Measurements from ENCODE around the gene ABHD5.

The ABHD5 gene

DNA sequence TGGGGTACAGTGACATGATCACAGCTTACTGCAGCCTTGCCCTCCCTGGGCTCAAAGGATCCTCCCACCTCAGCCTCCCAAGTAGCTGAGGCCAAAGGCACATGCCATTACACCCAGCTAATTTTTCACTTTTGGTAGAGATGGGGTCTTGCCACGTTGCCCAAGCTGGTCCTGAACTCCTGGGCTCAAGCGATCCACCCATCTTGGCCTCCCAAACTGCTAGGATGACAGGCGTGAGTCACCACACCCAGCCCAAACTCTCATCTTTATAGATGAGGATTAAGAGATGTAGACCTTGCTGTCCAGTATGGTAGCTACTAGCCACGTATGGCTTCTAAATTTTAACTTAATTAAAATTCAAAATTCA lies 4.4 kb upstream of the ABHD5 start:
- no peak for DNase-seq (ENCODE audit: low read depth)

DNA sequence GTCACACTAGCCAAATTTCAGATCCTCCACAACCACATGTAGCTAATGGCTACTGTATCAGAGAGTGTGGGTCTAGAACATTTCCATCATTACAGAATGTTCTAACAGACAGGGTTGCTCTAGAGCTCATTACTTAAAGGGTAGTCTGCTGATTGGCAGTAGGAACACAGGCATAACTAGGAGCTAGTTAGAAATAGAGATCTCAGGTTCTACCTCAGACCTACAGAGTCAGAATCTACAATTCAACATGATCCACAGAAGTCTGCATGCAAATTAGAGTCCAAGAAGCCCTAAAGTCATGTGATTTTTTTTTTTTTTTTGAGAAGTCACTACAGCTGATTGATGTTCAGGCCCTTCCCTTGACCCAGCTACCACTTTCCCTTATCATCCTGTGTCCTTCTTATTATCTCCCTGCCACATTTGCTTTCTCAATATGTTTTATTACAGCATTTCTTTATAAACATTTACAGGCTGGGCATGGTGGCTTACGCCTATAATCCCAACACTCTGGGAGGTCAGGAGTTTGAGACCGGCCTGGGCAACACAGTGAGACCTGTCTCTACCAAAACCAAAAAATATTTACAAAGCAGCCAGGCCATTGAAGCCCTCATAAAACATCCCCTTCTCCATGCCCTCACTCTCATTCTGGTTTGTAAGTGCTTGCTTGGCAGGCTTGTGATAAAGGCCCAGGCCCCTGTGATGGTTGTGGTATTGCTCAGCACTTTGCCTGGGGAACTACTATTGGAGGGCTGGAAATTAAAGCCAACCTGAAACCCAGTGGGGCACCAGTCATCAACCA lies 3.8 kb upstream of the ABHD5 start:
- no peak for DNase-seq (ENCODE audit: low read depth)

DNA sequence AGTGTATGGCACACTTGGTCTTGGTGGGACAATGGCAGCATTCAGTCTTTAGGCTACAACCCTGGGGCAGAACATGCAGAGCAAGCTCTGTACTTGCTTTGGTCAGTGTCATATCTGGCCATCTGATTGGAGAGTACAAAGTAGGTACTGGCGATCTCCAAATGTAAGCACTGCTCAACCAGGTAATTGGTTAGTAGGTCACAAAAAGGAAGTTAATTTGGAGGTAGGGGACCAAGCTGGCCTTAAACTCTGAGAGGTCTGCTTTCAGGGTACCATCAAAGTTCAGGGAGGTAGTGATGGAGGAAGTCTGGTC lies 3.3 kb upstream of the ABHD5 start:
- no peak for DNase-seq (ENCODE audit: low read depth)

DNA sequence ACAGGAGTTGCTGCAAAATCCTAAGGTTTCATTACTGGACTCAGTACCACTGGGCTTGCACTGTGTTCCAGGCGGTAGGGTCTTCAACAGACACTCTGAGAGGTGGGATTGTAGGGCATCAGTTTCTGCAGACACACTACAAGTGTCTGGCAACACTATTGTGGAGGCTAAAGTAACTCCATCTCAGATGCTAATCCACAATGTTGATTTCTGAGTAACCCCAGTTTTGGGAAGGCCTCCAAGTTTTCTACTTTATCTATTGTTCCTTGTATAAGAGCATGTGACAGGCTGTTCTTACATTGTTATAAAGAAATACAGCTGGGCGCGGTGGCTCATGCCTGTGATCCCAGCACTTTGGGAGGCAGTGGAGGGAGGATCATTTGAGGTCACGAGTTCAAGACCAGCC lies 2.5 kb upstream of the ABHD5 start:
- no peak for DNase-seq (ENCODE audit: low read depth)

DNA sequence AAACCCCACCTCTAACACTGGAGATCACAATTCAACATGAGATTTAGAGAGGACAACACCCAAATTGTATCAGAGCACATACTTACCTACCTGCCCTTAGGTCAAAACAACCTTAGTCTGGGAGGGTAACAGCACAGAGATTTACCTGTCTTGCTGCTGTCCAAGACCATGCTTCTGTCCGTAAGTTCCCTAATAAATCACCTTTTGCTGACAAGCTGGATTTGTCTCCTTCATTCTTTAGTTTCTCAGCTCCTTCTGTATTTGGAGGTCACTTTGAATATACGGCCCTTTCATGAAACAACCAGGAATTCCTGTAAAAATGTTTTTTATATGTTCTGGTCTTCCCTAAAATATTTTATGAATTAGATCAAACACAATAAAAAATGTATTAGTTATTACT lies 1.6 kb upstream of the ABHD5 start:
- DNase-seq (ENCODE audit: low read depth): no peak

DNA sequence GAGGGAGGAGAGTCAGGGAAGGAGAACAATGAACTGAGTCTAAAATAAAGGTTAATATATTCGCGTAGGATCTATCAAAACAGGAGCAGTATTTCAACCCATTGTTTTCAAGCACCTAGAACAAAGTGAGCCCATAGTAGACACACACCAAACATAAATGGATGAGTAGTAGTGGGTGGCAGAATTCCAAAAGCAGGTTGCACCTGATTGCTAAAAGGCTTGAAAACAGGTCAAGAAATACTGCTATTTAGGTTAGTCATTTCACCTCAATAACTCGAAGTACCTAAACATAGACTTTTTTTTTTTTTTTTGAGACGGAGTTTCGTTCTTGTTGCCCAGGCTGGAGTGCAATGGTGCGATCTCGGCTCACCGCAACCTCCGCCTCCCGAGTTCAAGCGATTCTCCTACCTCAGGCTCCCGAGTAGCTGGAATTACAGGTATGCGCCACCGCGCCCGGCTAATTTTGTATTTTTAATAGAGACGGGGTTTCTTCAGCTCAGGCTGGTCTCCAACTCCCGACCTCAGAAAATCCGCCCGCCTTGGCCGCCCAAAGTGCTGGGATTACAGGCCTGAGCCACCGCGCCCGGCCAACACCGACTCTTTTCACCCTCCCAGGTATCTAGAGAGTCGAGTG lies 855 bp upstream of the ABHD5 start:
- no peak for DNase-seq (ENCODE audit: low read depth)

DNA sequence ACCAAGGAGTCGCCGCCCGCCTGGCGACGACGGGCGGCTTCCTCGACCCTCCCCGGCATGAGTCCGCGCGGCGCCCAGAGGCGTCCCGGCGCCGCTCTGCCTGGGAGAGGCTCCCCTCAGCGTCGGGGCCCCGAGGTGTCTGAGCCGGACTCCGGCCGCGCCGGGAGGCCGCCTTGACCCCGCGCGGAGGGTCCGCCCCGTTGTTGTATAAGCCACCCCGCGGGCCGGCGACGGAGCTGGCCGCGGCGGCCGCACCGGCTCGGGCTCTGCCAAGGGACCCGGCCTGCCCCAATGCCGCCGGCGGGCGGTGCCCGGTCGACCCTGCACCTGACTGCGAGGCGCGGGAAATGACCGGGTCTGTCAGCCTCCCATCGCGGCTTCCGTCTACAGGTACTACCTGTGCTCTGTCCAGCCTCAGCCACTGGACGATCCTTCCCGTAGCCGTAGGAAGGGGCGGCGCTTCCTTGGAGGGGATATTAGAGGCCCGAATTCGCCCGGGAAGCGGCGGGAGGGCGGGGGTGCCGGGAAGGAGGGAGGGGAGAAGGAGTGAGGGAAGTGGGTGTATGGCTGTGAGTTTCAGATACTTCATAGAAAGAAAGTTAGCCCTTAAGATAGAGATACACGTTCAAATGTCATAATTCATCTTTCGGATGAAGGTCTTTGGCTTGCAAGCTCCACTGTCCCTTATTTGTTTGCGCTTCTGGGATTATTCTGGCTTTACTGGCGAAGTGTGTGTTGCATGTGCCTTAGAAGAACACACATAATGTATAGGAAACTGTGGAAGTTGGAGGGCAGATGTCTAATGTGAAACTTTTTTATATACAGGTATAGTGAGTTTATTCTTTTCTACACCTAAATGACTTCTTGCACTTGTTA lies 620 bp downstream of the ABHD5 start:
- DNase-seq (ENCODE audit: low read depth): no peak

DNA sequence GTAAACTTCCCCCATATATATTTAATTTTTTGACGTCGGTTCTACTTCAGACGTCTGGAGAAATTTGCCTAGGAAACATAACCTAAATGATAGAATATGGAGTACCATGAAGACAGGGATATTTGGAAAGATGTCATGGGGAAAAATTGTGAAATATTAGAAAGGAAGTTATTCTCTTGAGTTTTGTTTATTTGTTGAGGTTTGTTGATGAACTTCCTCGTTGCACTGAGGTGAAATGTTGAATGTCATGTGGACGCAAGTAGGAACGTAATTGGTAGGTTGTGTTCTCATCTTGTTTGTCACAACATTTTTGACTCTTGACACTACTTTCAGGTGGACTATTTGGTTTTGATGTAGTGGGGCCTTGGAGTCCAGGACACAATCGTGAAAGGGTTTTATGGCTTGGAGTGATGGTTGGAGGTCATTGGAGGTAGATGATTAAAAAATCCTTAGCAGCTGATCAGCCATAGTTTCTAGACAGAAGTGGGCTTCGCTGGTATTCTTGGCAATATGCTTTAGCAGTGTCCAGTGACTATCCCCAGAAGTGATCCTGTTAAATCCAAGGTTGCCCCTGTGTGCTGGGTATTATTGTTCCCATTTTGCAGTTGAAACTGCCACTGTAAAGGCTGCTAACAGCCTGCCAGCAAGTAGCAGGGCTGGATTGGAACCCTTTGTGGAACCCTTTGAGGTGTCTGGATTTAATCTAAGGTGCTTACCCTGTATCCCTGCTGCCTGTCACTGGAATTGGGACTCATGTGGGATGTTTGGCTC lies 1.5 kb downstream of the ABHD5 start:
- DNase-seq (ENCODE audit: low read depth): no peak

DNA sequence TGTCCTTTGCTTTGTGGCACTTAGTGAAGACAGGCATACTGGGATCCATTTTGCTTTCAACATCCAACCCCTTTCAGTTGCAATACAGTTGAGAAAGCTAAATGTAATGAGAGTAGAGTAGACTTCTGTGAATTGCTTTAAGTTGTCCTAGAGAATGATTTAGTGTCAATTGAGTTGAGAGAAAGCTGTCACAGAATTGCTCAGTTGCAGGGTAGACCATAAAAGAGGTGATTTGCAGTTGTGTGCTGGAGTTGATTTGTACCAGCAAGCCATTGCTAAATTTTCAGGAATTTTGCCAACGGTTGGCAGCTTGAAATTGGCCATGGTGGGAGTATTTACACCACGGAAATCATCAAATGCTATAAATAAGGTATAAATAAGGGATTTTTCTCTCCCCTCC lies 2.2 kb downstream of the ABHD5 start:
- DNase-seq (ENCODE audit: low read depth): no peak

DNA sequence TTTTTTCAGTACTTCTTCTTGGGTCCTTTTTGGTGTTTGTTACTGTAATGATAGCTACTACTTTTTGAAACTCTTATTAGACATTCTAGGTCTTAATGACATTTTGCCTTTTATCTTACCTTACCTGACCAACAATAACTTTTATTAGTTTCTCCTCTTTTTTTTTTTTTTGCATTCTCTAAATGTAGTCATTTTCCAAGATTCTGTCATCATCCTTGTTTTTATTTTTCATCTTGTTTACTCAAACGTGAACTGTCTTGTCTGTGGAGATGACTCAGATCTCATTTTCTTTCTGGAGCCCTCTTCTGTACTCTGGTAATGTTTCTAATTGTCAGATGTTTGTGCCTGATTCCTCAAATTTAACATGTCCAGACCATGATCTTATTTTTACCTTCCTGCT lies 2.9 kb downstream of the ABHD5 start:
- no peak for DNase-seq (ENCODE audit: low read depth)

DNA sequence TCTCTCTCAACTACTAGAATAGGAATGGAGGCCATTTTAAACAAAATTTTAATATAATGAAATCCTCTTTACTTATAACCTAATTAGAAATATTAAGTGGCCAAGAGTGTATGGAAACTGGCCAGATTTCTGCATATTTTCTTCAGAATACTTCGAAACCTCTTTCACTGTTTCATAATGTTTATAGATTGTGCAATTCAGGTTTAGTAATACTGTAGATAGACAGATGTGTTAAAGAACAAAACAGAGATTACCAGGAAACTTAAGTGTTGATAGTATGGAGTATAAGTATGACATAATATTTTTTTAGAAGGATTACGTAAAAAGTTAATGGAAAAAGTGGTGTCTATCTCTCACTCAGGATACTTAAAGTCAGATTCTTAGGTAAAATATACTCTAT lies 4.7 kb downstream of the ABHD5 start:
- DNase-seq (ENCODE audit: low read depth): no peak

DNA sequence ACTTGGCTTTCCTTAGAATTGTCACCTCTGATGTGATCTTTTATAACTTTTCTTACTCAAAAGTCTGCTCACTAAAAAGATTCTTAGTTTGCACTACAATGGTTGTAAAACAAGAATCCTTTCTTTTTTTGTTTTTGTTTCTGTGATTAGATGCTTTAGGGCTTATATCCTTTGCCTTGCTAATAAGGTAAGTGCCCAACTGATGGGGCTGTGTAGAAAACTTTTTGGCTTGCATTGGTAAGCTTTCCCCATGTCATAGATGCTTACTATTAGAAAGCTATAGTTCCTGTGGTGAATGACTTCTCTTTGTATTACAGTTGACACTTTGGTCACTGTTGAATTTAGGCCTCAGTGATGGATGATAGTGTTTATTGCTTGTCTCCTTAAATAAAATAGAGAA lies 5.1 kb downstream of the ABHD5 start:
- no peak for DNase-seq (ENCODE audit: low read depth)

DNA sequence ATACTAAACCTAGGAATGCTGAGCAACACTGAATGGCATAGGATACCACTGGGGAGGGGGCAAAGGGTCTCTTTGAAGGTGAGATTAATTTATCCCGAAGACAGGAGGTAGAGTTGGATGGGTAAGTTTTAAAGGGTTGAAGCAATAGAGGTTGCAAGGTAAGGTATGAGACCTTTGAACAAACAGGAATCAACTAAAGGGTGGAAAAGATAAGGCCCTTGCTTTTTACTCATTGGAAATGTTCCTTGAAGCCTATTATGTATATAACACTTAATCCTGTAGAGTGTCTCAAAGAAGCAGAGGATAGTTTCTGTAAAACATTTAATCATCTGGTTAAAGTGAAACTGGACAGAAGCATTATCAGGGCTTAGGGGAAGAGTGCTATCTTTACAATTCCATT lies 5.7 kb downstream of the ABHD5 start:
- DNase-seq (ENCODE audit: low read depth): no peak

DNA sequence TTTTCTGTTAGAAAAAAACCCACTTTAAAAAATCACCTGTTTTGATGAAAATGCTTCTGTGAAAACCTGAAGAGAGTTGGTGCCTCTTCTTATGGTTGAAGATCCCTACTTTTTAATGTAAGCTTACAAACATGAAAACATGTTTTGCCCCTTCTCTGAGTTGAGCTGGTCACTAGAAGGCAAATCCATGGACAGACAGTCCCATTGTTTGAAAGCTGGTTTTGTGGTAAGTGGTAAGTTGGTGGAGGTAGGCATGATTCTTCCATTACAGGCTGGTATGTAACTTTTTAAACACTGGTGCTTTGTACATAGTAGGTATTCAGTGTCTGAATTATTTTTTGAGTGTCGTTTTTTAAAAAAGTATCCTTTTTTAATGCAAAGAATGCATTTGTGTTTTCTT lies 6.1 kb downstream of the ABHD5 start:
- no peak for DNase-seq (ENCODE audit: low read depth)

DNA sequence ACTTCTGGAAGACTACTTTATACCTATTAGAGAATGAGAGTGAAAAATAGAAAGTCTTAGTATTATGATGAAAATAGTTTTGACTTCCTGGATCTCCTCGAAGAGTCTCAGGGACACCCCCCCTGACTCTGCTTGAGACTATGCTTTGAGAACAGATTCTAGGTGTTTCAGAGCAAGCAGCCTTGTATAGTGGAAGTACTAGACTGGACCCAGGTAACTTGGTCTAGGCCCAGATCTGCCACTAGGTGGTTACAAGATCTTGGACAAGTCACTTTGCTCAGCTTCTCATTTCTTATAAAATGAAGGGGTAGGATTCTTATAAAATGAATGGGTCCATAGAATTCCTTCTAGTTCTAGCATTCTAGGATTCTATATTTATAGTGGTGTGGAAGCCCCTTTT lies 9.1 kb downstream of the ABHD5 start:
- no peak for DNase-seq (ENCODE audit: low read depth)

DNA sequence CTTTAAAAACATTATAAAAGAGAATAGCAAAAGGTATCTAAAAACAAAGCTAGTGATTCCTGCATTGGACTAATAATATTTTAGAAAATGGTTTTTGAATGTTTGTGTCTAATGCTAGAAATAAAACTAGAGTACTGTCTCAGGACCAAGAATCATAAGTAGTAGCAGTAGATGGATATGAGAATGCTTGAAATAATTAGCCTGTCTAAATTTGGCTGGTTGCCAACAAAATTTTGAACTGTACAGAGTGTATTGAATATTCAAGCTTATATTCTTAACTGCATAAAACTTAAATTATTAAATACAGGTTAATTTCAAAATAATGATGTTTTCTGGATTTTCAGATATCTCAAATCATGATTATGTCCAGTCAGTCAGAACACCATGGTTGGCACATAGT lies 14.0 kb downstream of the ABHD5 start:
- no peak for DNase-seq (ENCODE audit: low read depth)

DNA sequence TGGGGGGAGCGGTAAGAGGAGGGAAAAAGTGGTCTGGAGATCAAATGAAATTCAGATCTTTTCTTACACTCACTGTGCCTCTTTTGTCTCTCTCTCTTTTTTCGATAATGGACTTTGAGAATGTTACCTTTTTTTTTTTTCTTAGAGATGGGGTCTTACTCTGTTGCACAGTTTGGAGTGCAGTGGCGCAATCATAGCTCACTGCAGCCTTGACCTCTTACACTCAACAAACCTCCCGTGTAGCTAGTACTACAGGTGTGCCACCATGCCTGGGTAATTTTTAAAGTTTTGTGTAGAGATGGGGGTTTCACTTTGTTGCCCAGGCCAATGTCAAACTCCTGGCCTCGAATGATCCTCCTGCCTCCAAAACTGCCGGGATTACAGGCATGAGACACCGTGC lies 15.6 kb downstream of the ABHD5 start:
- DNase-seq (ENCODE audit: low read depth): no peak

DNA sequence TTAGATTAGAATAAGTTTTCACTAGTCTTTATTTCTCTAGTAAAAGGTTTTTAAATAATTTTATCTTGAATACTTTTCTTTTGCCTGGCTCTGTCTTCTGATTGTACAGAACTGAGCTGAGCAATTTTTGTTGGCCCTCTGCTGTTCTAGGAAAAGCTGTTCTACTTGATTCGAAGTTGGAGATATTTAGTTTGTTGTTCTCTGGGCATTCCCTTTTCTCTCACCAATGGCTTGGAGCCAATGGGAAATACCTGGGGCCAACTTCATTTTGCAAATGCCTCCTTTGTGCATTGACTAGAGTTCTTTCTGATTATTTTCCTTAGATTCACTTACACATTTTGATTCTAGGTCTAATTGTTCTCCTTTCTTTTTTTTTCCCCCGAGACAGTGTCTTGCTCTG lies 16.5 kb downstream of the ABHD5 start:
- no peak for DNase-seq (ENCODE audit: low read depth)

DNA sequence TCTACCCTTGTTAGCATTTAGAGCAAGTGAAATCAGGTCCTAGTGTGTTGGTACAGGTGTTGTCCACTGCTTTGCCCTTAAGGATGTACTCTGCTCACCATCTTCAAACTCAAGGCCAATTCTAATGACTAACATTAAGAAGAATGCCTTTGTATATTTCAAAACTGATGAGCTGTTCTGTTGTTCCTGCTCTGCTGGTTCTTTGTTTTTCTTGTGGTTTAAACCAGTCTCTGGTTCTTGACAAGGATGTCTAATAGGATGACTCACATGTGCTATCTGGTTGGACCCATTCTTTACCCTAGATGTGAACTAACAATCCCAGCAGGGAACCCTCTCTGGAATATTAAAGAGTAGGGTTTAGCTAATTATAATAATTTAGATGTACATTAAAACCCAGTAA lies 17.3 kb downstream of the ABHD5 start:
- no peak for DNase-seq (ENCODE audit: low read depth)

DNA sequence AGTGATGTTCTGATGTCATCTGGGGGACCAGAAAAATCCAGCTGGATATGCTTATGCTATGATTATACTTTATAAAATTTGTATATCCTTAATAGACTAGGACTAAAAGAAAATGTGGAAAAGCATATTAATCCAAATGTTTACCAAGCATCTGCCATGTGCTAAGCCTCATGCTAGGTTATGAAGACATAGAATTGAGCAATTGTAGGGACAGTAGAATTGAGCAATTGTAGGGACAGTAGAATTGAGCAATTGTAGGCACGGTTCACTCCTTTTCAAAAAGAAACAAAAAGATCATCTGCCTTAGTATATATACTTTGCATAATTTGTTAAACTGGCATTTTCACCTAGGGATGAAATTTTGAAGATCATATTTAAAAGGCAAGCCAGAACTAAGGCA lies 18.3 kb downstream of the ABHD5 start:
- DNase-seq (ENCODE audit: low read depth): no peak

DNA sequence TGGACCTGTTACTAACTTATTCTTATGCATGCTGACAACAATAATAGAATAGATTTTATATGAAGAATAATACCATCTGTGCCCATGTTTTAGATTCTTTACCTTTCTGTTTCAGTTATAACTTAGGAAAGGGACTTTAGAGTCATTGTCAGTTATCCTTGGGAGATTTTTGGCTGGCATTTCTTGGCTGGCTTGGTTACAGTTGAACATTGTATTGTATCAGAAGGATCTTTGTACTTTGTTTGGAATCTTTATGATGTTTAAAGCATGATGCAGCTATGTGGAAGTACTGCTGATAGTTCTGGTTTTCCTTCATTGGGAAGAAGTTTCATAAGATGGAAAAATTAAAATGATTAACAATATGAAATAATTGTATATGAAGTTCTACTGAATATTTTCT lies 19.9 kb downstream of the ABHD5 start:
- no peak for DNase-seq (ENCODE audit: low read depth)

DNA sequence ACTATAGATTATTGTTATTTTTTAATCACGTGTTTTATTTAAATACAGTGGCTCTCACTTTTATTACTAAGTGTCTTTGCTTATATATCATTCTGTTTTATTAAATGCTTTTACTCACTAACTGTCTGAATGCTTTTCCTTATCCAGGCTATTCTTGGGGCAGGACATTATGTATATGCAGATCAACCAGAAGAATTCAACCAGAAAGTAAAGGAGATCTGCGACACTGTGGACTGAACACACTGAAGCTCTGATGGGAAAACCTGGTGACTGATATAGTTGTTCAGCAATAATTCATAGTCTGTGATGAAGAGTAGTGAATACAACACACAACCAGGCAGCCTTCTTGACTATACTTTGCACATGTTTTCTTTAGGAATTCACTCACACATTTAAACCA lies 27.6 kb downstream of the ABHD5 start:
- DNase-seq (ENCODE audit: low read depth): no peak
